Raji (cell line): ENCODE measurements around the gene DOCK10.

Experiments
- POLR2A ChIP-seq: IDR thresholded peaks from 2 replicates; pipeline ENCODE4 v1.6.1; 2011; ENCODE audit warnings: low read depth, low read length, control low read depth; ENCODE audit not compliant: insufficient read depth

Gene DOCK10

GRCh38 chr2:224956706-224957105, 85.6 kb downstream of the DOCK10 start:
- TF ChIP-seq POLR2A, result no peak

DNA sequence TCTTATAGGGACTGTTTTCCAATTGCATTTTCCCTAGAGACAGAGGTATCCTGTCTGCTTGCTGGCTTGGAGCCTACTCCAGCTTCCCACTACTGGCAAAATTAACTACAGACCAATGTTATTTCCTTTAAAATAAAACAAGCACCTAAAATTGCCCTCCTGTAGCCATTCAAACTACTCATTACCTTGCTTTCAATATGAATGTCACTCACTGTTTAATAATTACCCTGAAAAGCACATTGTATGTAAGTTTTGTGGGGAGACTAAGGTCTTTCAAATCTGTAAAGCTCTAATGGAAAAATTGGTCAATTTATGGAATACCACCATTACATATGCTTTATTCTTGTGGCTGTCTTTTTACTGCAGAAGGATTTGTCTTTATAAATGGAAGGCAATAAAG, 87.3 kb downstream of the DOCK10 start:
- TF ChIP-seq POLR2A, result no peak

DNA sequence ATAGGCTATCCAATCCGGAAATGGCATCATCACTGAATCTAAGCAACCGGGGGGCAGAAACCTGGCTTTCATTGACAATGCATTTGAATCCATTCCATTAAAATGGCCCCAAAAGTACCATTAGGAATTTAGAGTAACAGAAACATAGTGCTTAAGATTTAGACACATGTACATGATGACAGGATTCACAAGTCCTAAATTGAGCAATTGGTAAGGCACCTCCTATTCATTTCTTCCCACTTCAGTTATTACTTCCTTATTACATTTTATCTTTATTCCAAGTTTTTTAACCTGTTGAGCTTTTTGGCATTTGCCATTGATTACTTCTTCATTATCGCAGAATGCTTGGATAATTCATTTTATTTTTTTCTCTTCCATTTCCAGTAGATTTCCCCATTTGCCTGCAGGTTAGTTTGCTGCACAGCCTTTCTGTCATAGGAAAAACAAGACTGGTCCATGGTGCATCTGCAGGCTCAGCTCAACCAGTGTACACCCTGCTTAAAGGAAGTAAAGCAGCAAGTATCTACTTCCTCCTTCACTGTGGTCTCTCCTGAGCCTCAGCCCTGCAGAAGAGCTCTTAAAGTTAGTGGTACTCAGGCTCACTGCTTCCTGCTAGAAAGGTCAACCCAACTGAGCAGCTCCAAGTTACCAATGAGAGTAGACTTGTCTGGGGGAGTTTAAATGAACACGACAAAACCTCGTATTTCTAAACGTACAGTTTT, 89.2 kb downstream of the DOCK10 start:
- peak; percentile 35; the same call in 1 of the 2 replicates for TF ChIP-seq POLR2A

GRCh38 chr2:224951723-224952481, 90.4 kb downstream of the DOCK10 start:
- TF ChIP-seq POLR2A, result no peak

DNA sequence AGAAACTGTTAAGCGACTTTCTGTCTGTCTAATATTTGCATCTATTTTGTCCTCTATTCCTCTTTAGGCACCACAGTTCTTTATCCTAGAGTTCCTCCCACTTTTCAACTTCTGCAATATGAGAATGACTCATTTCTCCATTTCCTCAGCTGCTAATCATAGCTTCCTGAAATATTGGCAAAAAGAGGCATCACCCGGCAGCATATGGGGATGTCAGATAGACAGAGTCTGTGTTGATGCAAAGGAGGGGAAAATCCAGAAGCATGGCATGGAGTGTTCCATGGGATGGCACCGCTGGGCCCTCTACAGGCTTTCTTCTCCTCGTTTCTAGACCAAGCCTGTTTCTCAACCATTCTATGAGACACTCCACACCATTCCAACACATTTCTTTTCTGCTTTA, 93.4 kb downstream of the DOCK10 start:
- TF ChIP-seq POLR2A, result no peak

DNA sequence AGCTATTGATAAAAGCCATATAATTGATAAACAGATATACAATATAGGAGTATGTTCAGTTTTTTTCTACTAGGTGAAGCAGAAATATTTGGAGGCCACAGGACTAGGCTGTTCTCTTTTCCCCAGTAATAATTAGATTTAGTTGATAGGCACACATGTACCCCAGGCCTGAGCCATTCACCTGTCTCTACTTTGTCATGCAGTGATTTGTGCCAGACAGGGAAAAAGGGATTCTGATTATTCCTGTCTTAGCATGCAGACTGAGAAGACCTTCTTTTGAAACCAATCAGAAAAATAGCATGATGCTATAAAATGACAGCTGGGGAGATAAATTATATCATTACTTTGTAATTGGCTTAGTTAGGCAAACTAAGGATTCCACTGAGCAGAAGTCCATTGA, 94.3 kb downstream of the DOCK10 start:
- no peak for TF ChIP-seq POLR2A

GRCh38 chr2:224947566-224947965, 94.7 kb downstream of the DOCK10 start:
- TF ChIP-seq POLR2A, result no peak

GRCh38 chr2:224946895-224947294, 95.4 kb downstream of the DOCK10 start:
- TF ChIP-seq POLR2A, result no peak

DNA sequence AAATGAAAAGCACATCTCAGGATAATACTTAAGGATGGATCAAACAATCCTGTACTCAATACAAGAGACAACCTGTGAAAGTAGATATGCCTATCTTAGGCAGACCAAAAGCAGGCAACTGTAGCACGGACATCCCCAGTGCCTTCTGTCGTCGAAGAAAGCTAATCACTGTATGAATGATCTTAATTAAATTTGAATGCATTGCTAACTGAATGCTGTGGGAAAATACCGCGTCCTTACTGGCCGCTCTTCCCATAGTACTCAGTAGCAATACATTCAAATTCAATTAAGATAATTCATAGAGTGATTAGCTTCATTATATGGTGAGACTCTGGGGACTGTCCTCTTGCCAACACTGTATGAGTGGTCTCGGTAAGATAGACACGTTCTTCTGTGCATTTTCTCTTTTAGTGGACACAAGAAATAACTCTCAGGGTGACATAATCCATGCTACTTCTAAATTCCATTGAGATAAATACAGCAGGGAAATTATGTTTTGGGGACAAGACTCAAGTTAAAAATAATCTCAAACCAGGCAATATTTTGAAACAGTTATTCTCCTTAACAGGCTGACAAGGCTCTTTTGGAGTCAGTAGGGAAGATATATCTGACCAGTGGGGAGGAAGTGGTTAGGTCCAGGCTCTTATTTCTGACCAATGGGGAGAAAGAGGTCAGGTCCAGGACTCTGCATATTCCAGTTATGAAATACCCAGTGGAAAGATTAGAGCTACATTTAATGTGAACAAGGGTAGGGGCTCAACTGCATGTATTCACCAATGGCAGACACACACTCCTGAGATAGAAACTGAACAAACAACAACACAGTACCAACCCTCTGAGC, 97.3 kb downstream of the DOCK10 start:
- TF ChIP-seq POLR2A, result no peak

DNA sequence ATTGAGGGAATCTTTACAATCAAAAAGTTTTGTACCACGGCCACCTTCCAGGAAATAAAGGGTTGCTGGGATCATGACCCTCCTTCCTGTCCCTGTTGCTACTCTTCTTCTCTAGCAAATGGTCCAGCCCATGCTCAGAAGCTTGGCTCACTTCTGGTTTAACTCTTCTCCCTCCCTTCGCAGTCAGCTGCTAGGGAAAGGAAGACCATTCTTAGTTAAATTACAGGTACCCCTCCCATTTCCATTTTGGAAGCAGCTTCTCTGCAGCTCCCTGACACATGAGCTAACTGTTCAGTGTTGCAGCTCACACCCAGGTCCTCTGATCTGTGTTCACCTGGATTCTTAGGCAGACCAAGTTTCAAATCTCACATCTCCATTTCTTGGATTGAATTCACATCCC, 100.3 kb downstream of the DOCK10 start:
- no peak for TF ChIP-seq POLR2A

DNA sequence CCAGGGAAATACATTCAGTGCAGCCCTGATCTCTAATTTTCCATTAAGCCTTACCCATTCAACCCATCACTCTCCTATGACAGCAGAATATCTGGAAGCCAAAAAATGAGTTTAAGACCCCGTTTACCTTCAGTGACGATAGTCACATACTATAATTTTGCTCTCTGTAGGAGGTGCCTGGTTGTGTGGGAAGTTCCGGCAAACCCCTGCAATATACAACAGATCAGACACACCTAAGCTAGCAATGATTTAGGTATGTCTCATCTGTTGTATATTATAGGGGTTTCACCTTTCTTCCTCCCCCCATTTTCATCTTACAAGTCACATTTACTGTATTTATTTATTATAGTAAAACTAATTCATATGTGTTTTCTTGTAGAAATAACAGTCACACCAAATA, 101.7 kb downstream of the DOCK10 start:
- TF ChIP-seq POLR2A, result no peak

- no peak for TF ChIP-seq POLR2A
Observed at GRCh38 chr2:224938651-224939182, 103.6 kb downstream of the DOCK10 start.

DNA sequence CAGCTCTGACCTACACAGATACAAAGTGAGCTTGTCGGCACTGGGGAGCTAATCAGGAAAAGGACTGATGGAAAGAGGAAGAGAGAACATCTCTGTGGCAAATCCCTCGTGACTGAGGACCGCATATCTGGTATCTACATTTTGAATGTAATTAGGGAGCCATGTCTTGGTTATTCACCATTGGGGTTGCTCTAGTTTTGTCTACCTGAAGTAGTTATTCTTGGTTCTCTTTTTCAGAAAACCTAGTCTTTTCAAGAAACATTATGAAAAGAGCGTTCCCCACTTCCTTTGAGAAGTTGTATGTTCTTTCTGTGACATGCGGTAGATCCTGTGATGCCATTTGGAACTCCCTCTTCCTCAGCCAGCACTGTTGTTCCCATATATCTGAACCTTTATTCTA, 104.4 kb downstream of the DOCK10 start:
- no peak for TF ChIP-seq POLR2A

GRCh38 chr2:224934526-224935188, 107.6 kb downstream of the DOCK10 start:
- TF ChIP-seq POLR2A, result no peak

- no peak for TF ChIP-seq POLR2A
Observed at GRCh38 chr2:224933431-224933830, 108.8 kb downstream of the DOCK10 start.

- TF ChIP-seq POLR2A, result no peak
Observed at GRCh38 chr2:224932522-224932921, 109.7 kb downstream of the DOCK10 start.

DNA sequence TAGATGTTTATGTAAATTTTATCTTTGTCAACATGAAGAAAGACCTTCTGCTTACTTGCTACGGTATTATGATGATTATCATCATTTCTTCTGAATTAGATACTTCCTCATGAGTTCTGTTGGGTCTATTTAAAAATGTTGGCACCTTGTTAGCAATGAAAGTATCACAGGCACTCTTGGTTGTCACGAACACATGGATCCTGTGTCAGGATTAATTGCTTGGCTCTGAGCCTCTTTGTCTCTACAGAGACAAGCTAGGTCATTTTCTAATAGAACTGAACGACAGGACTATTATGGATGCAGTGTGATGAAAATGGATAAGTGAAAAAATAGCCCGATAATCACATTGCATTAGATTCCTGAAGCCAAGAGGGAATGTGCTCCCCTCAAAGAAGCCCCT, 110.3 kb downstream of the DOCK10 start:
- no peak for TF ChIP-seq POLR2A
